ENCODE measurements around the gene FAM217A. TPM values are rescaled to one million over a fixed set of nuclear protein-coding genes. Genes with fewer than 3 reads are reported as not detected.
"Not testable (repeated sequence)": the region's sequence is repeated elsewhere in the genome, so short reads cannot be mapped to it uniquely, and the experiment has no call there.

Gene FAM217A
- polyA plus RNA-seq: 0.69 TPM
- long read RNA-seq, donor 1: 0 reads
- long read RNA-seq, donor 2, partial matches to known transcripts: 292 of 292 reads
- long read RNA-seq, donor 2, other reads (novel, unspliced or antisense): 0 of 292 reads
- long read RNA-seq, donor 3: 0 reads
- long read RNA-seq, donor 4: 0 reads
- long read RNA-seq, donor 5: 0 reads
- long read RNA-seq, donor 6: 0 reads
- long read RNA-seq, donor 7: 0 reads
- long read RNA-seq, donor 8: 0 reads
- long read RNA-seq, donor 9: 0 reads
- long read RNA-seq, donor 10: 0 reads
- long read RNA-seq, donor 11: 0 reads

GRCh38 chr6:4078691-4079471 is at the start of gene FAM217A:
TSS of gene FAM217A (minus strand) at chr6:4079137. CDS start at chr6:4077414, 1,723 bp downstream.
- no peak for DNase-seq
- no peak within 1 kb of the TSS for H3K27ac ChIP-seq (ENCODE audit: low read length)
- WGBS (ENCODE audit: insufficient coverage, low lambda C conversion rate): no CpG with 5 or more reads among the region's 91 CpGs

GRCh38 chr6:4128072-4128471 is 49.1 kb upstream of the FAM217A start:
- Histone ChIP-seq H3K27ac (ENCODE audit: low read length) (no peak overlapping the region), H3K27me3 (ENCODE audit: control insufficient read depth, insufficient read depth, low read length) (no peaks in the 10 kb centered on the region), H3K9me3 (ENCODE audit: control insufficient read depth, low read depth, low read length) (no peaks in the 10 kb centered on the region), H3K4me3 (ENCODE audit: low read length) (no peak overlapping the region), H3K4me1 (ENCODE audit: control insufficient read depth, insufficient read depth, low read length) (peaks cover 10% of the 10 kb centered on the region), H3K36me3 (ENCODE audit: control insufficient read depth, insufficient read depth, low read length) (peaks cover 38% of the 10 kb centered on the region)
- no peak for DNase-seq
- no CpG with 5 or more reads among the region's 1 CpG for WGBS (ENCODE audit: insufficient coverage, low lambda C conversion rate)

More at GRCh38 chr6:4078691-4079471, at the start of gene FAM217A:
- Histone ChIP-seq H3K27me3 (ENCODE audit: control insufficient read depth, insufficient read depth, low read length) (peaks cover 4% of the 10 kb centered on the region), H3K4me1 (ENCODE audit: control insufficient read depth, insufficient read depth, low read length) (peaks cover 3% of the 10 kb centered on the region), H3K9me3 (ENCODE audit: control insufficient read depth, low read depth, low read length) (peaks cover 3% of the 10 kb centered on the region), H3K4me3 (ENCODE audit: low read length) (no peak within 1 kb of the TSS), H3K36me3 (ENCODE audit: control insufficient read depth, insufficient read depth, low read length) (no peaks in the 10 kb centered on the region)

- no peaks in the 10 kb centered on the region for H3K9me3 ChIP-seq (ENCODE audit: control insufficient read depth, low read depth, low read length)
- DNase-seq: peak; percentile 42 to 62
- H3K27ac ChIP-seq (ENCODE audit: low read length): peak overlapping the region; percentile 4
- WGBS (ENCODE audit: insufficient coverage, low lambda C conversion rate): 100% methylated on average over 1 of the region's 8 CpGs
- peaks cover 42% of the 10 kb centered on the region for H3K36me3 ChIP-seq (ENCODE audit: control insufficient read depth, insufficient read depth, low read length)
- H3K4me3 ChIP-seq (ENCODE audit: low read length): no peak overlapping the region
- H3K4me1 ChIP-seq (ENCODE audit: control insufficient read depth, insufficient read depth, low read length): peaks cover 10% of the 10 kb centered on the region
- no peaks in the 10 kb centered on the region for H3K27me3 ChIP-seq (ENCODE audit: control insufficient read depth, insufficient read depth, low read length)
Measured at GRCh38 chr6:4125933-4126864, 47.3 kb upstream of the FAM217A start.

- Histone ChIP-seq H3K36me3 (ENCODE audit: control insufficient read depth, insufficient read depth, low read length) (peaks cover 43% of the 10 kb centered on the region), H3K9me3 (ENCODE audit: control insufficient read depth, low read depth, low read length) (no peaks in the 10 kb centered on the region), H3K4me3 (ENCODE audit: low read length) (no peak overlapping the region), H3K27me3 (ENCODE audit: control insufficient read depth, insufficient read depth, low read length) (no peaks in the 10 kb centered on the region), H3K27ac (ENCODE audit: low read length) (peak overlapping the region; percentile 4), H3K4me1 (ENCODE audit: control insufficient read depth, insufficient read depth, low read length) (peaks cover 10% of the 10 kb centered on the region)
- DNase-seq: peak in 1 of 2 donors; percentile 9
- no CpG with 5 or more reads among the region's 5 CpGs for WGBS (ENCODE audit: insufficient coverage, low lambda C conversion rate)
Measured at GRCh38 chr6:4125500-4125899, 46.6 kb upstream of the FAM217A start.

GRCh38 chr6:4124351-4124750 is 45.4 kb upstream of the FAM217A start:
- 0% methylated on average over 1 of the region's 1 CpG for WGBS (ENCODE audit: insufficient coverage, low lambda C conversion rate)
- no peak overlapping the region for H3K4me3 ChIP-seq (ENCODE audit: low read length)
- H3K4me1 ChIP-seq (ENCODE audit: control insufficient read depth, insufficient read depth, low read length): peaks cover 10% of the 10 kb centered on the region
- no peaks in the 10 kb centered on the region for H3K27me3 ChIP-seq (ENCODE audit: control insufficient read depth, insufficient read depth, low read length)
- peaks cover 38% of the 10 kb centered on the region for H3K36me3 ChIP-seq (ENCODE audit: control insufficient read depth, insufficient read depth, low read length)
- H3K27ac ChIP-seq (ENCODE audit: low read length): no peak overlapping the region
- H3K9me3 ChIP-seq (ENCODE audit: control insufficient read depth, low read depth, low read length): no peaks in the 10 kb centered on the region
- DNase-seq: no peak

- H3K4me3 ChIP-seq (ENCODE audit: low read length): no peak overlapping the region
- no peak overlapping the region for H3K27ac ChIP-seq (ENCODE audit: low read length)
- no peak for DNase-seq
- no peaks in the 10 kb centered on the region for H3K27me3 ChIP-seq (ENCODE audit: control insufficient read depth, insufficient read depth, low read length)
- H3K4me1 ChIP-seq (ENCODE audit: control insufficient read depth, insufficient read depth, low read length): no peaks in the 10 kb centered on the region
- H3K9me3 ChIP-seq (ENCODE audit: control insufficient read depth, low read depth, low read length): peaks cover 2% of the 10 kb centered on the region
- no CpG with 5 or more reads among the region's 4 CpGs for WGBS (ENCODE audit: insufficient coverage, low lambda C conversion rate)
- H3K36me3 ChIP-seq (ENCODE audit: control insufficient read depth, insufficient read depth, low read length): peaks cover 33% of the 10 kb centered on the region
Measured at GRCh38 chr6:4115741-4116140, 36.8 kb upstream of the FAM217A start.

GRCh38 chr6:4114123-4114522 is 35.2 kb upstream of the FAM217A start:
- H3K27ac ChIP-seq (ENCODE audit: low read length): no peak overlapping the region
- no peaks in the 10 kb centered on the region for H3K4me1 ChIP-seq (ENCODE audit: control insufficient read depth, insufficient read depth, low read length)
- H3K9me3 ChIP-seq (ENCODE audit: control insufficient read depth, low read depth, low read length): peaks cover 2% of the 10 kb centered on the region
- no peak for DNase-seq
- H3K27me3 ChIP-seq (ENCODE audit: control insufficient read depth, insufficient read depth, low read length): no peaks in the 10 kb centered on the region
- H3K4me3 ChIP-seq (ENCODE audit: low read length): no peak overlapping the region
- WGBS (ENCODE audit: insufficient coverage, low lambda C conversion rate): no CpG with 5 or more reads among the region's 3 CpGs
- H3K36me3 ChIP-seq (ENCODE audit: control insufficient read depth, insufficient read depth, low read length): peaks cover 26% of the 10 kb centered on the region

- Histone ChIP-seq H3K27me3 (ENCODE audit: control insufficient read depth, insufficient read depth, low read length) (no peaks in the 10 kb centered on the region), H3K27ac (ENCODE audit: low read length) (no peak overlapping the region), H3K4me1 (ENCODE audit: control insufficient read depth, insufficient read depth, low read length) (no peaks in the 10 kb centered on the region), H3K4me3 (ENCODE audit: low read length) (no peak overlapping the region), H3K36me3 (ENCODE audit: control insufficient read depth, insufficient read depth, low read length) (peaks cover 25% of the 10 kb centered on the region), H3K9me3 (ENCODE audit: control insufficient read depth, low read depth, low read length) (peaks cover 2% of the 10 kb centered on the region)
- no peak for DNase-seq
Measured at GRCh38 chr6:4113649-4114048, 34.7 kb upstream of the FAM217A start.

GRCh38 chr6:4112366-4112765 is 33.4 kb upstream of the FAM217A start:
- WGBS (ENCODE audit: insufficient coverage, low lambda C conversion rate): 100% methylated on average over 1 of the region's 3 CpGs

GRCh38 chr6:4109363-4109815 is 30.5 kb upstream of the FAM217A start:
- not testable (repeated sequence) for H3K27ac ChIP-seq (ENCODE audit: low read length); H3K9me3 ChIP-seq (ENCODE audit: control insufficient read depth, low read depth, low read length); H3K4me1 ChIP-seq (ENCODE audit: control insufficient read depth, insufficient read depth, low read length); H3K4me3 ChIP-seq (ENCODE audit: low read length); H3K27me3 ChIP-seq (ENCODE audit: control insufficient read depth, insufficient read depth, low read length); H3K36me3 ChIP-seq (ENCODE audit: control insufficient read depth, insufficient read depth, low read length)
- WGBS (ENCODE audit: insufficient coverage, low lambda C conversion rate): 20% methylated on average over 1 of the region's 4 CpGs
- peak in 1 of 2 donors; percentile 34 for DNase-seq

More at GRCh38 chr6:4112366-4112765, 33.4 kb upstream of the FAM217A start:
- no peaks in the 10 kb centered on the region for H3K27me3 ChIP-seq (ENCODE audit: control insufficient read depth, insufficient read depth, low read length)
- peaks cover 17% of the 10 kb centered on the region for H3K36me3 ChIP-seq (ENCODE audit: control insufficient read depth, insufficient read depth, low read length)
- no peak overlapping the region for H3K27ac ChIP-seq (ENCODE audit: low read length)
- no peaks in the 10 kb centered on the region for H3K4me1 ChIP-seq (ENCODE audit: control insufficient read depth, insufficient read depth, low read length)
- H3K4me3 ChIP-seq (ENCODE audit: low read length): no peak overlapping the region
- no peak for DNase-seq
- H3K9me3 ChIP-seq (ENCODE audit: control insufficient read depth, low read depth, low read length): peaks cover 2% of the 10 kb centered on the region
